Chondrocyte (in vitro differentiated cells): ENCODE measurements around the gene PKNOX1. TPM values are rescaled to one million over a fixed set of nuclear protein-coding genes. Genes with fewer than 3 reads are reported as not detected.
A peak's percentile ranks its signal among the peaks of the same experiment; 100 is the strongest.
"Not testable (repeated sequence)": the region's sequence is repeated elsewhere in the genome, so short reads cannot be mapped to it uniquely, and the experiment has no call there.

Experiments used
- DNase-seq: peaks from one replicate; pipeline ENCODE4 v3.0.0; 2021; ENCODE audit warnings: mixed read lengths, low spot score
- H3K27ac Mint-ChIP-seq: one replicate; pipeline ENCODE4 v1.8.0; 2021; ENCODE audit warnings: mild to moderate bottlenecking, moderate library complexity, mixed read lengths; ENCODE audit not compliant: unreplicated experiment
- H3K27me3 Mint-ChIP-seq: 2 replicates; pipeline ENCODE4 v1.8.0; 2021; ENCODE audit warnings: low read depth, mixed read lengths
- H3K36me3 Mint-ChIP-seq: 2 replicates; pipeline ENCODE4 v1.8.0; 2021; ENCODE audit warnings: low read depth, mixed read lengths
- H3K4me1 Mint-ChIP-seq: 2 replicates; pipeline ENCODE4 v1.8.0; 2021; ENCODE audit warnings: low read depth, mild to moderate bottlenecking, mixed read lengths
- H3K4me3 Mint-ChIP-seq: one replicate; pipeline ENCODE4 v1.8.0; 2021; ENCODE audit warnings: mild to moderate bottlenecking, moderate library complexity, mixed read lengths; ENCODE audit not compliant: unreplicated experiment
- H3K9me3 Mint-ChIP-seq: 2 replicates; pipeline ENCODE4 v1.8.0; 2021; ENCODE audit warnings: low read depth, mixed read lengths
- long read RNA-seq: library from polyadenylated mRNA; stranded (forward); transcript quantifications from one replicate; pipeline ENCODE4 v2.0.0, GENCODE V29; 2021
- total RNA-seq: library from RNA; stranded (reverse); gene quantifications from 3 replicates; pipeline ENCODE4 v1.2.1, GENCODE V29; 2021
- TF ChIP-seq, protein P1 (sequence below): fragments of 200-600 bp; sonication (generic); IDR thresholded peaks from 2 replicates; pipeline ENCODE4 v1.5.0; 2021; ENCODE audit warnings: antibody characterized with exemption, mild to moderate bottlenecking, moderate library complexity

The PKNOX1 gene
- 12.0 to 12.9 TPM (median 12.0 TPM) in 3 replicates for total RNA-seq
- long read RNA-seq, full-length matches to known transcripts = 9 of 13 reads
- long read RNA-seq, partial matches to known transcripts = 2 of 13 reads
- long read RNA-seq, other reads (novel, unspliced or antisense) = 2 of 13 reads

DNA sequence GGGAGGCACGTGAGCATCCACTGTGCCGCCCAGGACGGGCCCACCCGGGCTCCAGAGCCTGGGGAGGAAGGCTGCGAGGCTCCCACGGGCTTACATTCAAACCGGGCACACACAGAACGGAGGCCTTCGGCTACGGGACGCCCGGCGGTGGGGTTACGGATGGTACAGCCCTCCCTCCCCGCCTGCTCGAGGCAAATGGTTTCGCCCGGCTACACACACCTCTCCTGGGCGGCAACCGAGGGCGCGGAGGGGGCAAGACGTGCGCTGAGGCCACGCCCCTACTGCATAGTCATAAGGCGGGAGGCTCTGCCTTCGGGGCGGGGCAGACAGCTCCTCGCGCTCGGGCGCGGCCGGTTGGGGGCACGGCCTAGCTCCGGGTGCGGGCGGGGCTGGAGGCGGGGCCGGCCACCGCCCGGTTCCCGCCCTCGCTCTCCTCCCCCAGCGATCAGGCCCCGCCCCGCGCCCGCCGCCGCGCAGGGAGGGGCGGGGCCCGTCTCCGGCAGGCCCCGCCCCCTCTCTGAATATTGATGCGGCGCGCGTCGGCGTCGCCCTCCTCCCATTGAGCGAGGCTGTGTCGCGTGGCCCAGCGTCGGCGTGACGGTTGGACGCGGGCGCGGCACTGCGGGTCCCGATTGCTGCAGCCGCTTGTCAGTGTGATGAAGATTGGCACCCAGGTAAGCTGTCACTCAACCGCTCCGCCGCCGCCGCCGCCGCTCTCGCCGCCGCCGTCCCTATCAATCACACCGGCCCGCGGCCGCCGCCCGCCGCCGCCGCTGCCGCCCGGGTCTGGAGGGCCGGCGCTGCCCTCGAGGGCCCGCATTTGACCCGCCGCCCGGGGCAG is at the start of gene PKNOX1:
TSS of gene PKNOX1 (plus strand) at position 572 of the 841 bp plus-strand sequence. CDS start 29,820 bp downstream, outside the sequence.
- peak within 1 kb of the TSS; percentile 98 for H3K27ac Mint-ChIP-seq
- peaks cover 11% of the 10 kb centered on the region for H3K36me3 Mint-ChIP-seq
- DNase-seq = peak; percentile 100
- H3K9me3 Mint-ChIP-seq = peaks cover 9% of the 10 kb centered on the region
- peaks cover 15% of the 10 kb centered on the region for H3K4me1 Mint-ChIP-seq
- no peaks in the 10 kb centered on the region for H3K27me3 Mint-ChIP-seq
- peak within 1 kb of the TSS; percentile 91 for H3K4me3 Mint-ChIP-seq
- TF ChIP-seq, protein P1, sequence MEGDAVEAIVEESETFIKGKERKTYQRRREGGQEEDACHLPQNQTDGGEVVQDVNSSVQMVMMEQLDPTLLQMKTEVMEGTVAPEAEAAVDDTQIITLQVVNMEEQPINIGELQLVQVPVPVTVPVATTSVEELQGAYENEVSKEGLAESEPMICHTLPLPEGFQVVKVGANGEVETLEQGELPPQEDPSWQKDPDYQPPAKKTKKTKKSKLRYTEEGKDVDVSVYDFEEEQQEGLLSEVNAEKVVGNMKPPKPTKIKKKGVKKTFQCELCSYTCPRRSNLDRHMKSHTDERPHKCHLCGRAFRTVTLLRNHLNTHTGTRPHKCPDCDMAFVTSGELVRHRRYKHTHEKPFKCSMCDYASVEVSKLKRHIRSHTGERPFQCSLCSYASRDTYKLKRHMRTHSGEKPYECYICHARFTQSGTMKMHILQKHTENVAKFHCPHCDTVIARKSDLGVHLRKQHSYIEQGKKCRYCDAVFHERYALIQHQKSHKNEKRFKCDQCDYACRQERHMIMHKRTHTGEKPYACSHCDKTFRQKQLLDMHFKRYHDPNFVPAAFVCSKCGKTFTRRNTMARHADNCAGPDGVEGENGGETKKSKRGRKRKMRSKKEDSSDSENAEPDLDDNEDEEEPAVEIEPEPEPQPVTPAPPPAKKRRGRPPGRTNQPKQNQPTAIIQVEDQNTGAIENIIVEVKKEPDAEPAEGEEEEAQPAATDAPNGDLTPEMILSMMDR = peak; percentile 20

GRCh38 chr21:42925114-42925926 is 49.0 kb upstream of the PKNOX1 start, which contains the start of gene ERVH48-1:
Gene ERVH48-1 (minus strand): TSS chr21:42925630. CDS start chr21:42919006, 6,624 bp downstream.
- H3K27ac Mint-ChIP-seq = no peak within 1 kb of the TSS
- TF ChIP-seq, protein P1 = no peak

DNA sequence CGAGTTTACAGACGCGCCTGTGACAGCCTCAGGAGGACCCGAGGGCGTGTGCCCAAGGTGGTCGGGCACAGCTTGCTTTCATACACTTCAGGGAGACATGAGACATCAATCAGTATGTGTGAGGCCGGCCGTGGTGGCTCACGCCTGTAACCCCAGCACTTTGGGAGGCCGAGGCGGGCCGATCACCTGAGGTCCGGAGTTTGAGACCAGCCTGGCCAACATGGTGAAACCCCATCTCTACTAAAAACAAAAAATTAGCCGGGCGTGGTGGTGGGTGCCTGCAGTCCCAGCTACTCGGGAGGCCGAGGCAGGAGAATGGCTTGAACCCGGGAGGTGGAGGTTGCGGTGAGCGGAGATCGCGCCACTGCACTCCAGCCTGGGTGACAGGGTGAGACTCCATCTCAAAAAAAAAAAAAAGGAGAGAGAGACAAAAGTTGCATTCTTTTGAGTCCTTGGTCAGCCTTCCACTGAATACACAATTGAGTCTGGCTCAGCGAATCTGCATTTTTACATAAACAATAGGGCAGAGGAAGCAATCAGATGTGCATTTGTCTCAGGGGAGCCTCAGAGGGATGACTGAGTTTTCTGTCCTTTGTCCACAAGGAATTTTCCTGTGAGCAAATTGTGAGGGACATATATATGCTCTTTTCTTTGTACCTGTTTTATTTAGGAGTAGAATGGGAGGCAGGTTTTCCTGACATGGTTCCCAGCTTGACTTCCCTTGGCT is 46.7 kb upstream of the PKNOX1 start:
- H3K4me1 Mint-ChIP-seq = peaks cover 12% of the 10 kb centered on the region
- not testable (repeated sequence) for H3K4me3 Mint-ChIP-seq, H3K27me3 Mint-ChIP-seq, H3K27ac Mint-ChIP-seq, H3K9me3 Mint-ChIP-seq, H3K36me3 Mint-ChIP-seq
- peak; percentile 60 for DNase-seq

More at GRCh38 chr21:42925114-42925926, 49.0 kb upstream of the PKNOX1 start, which contains the start of gene ERVH48-1:
- Mint-ChIP-seq H3K36me3 (no peaks in the 10 kb centered on the region), H3K9me3 (no peaks in the 10 kb centered on the region), H3K4me3 (no peak within 1 kb of the TSS), H3K27me3 (no peaks in the 10 kb centered on the region), H3K4me1 (peaks cover 11% of the 10 kb centered on the region)
- DNase-seq = peak; percentile 64

DNA sequence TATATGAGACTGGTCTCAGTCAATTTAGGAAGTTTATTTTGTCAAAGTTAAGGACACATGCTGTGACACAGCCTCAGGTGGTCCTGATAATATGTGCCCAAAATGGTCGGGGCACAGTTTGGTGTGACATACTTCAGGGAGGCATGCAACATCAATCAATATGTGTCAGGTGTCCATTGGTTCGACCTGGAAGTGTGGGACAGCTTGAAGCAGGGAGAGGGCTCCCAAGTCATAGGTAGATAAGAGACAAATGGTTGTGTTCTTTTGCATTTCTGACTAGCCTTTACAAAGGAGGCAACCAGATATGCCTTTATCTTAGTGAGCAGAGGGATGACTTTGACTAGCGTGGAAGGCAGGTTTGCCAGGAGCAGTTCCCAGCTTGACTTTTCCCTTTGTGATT is 44.4 kb upstream of the PKNOX1 start:
- Mint-ChIP-seq H3K4me1 (peaks cover 7% of the 10 kb centered on the region), H3K9me3 (no peaks in the 10 kb centered on the region), H3K4me3 (no peak overlapping the region), H3K27ac (no peak overlapping the region), H3K36me3 (no peaks in the 10 kb centered on the region), H3K27me3 (no peaks in the 10 kb centered on the region)
- DNase-seq = no peak
- TF ChIP-seq, protein P1 = no peak

- H3K4me1 Mint-ChIP-seq = peaks cover 7% of the 10 kb centered on the region
- no peak overlapping the region for H3K4me3 Mint-ChIP-seq
- no peak overlapping the region for H3K27ac Mint-ChIP-seq
- DNase-seq = peak; percentile 30
- H3K27me3 Mint-ChIP-seq = no peaks in the 10 kb centered on the region
- H3K9me3 Mint-ChIP-seq = no peaks in the 10 kb centered on the region
- TF ChIP-seq, protein P1 = no peak
- no peaks in the 10 kb centered on the region for H3K36me3 Mint-ChIP-seq
These were observed 42.7 kb upstream of the PKNOX1 start for GRCh38 chr21:42931560-42932235.

- not testable (repeated sequence) for H3K4me1 Mint-ChIP-seq, H3K27me3 Mint-ChIP-seq, H3K4me3 Mint-ChIP-seq, H3K9me3 Mint-ChIP-seq, H3K36me3 Mint-ChIP-seq
- peak overlapping the region; percentile 50 for H3K27ac Mint-ChIP-seq
- DNase-seq = peak; percentile 63
These were observed 41.8 kb upstream of the PKNOX1 start for GRCh38 chr21:42932378-42933136.
